Neural cell (in vitro differentiated cells): ENCODE results near the gene EFHD1. TPM values are rescaled to one million over a fixed set of nuclear protein-coding genes. Genes with fewer than 3 reads are reported as not detected.

ENCODE experiments used
- H2AFZ ChIP-seq: fragments of 200-600, 300-800 bp; sonication (generic), shearing (Covaris generic); 2 replicates; pipeline ENCODE4 v1.6.0; 2014; ENCODE audit warnings: low read depth, mild to moderate bottlenecking, antibody characterized with exemption, low read length, moderate library complexity
- H3F3A ChIP-seq: fragments of 200-600 bp; shearing (Covaris generic); 2 replicates; pipeline ENCODE4 v1.6.1; 2016; ENCODE audit warnings: mild to moderate bottlenecking, moderate library complexity, mixed read lengths, antibody characterized with exemption, low read length; ENCODE audit not compliant: insufficient read depth, poor library complexity, severe bottlenecking
- H3K27ac ChIP-seq: fragments of 200-600, 300-800 bp; sonication (generic), shearing (Covaris generic); 2 replicates; pipeline ENCODE4 v1.5.1; 2014; ENCODE audit warnings: mild to moderate bottlenecking, low read length, moderate library complexity
- H3K27me3 ChIP-seq: fragments of 300-800, 200-600 bp; sonication (generic), shearing (Covaris generic); 2 replicates; pipeline ENCODE4 v1.6.0; 2014; ENCODE audit warnings: mild to moderate bottlenecking, low read depth, low read length, moderate library complexity; ENCODE audit not compliant: insufficient read depth
- H3K36me3 ChIP-seq: fragments of 300-800, 200-600 bp; sonication (generic), shearing (Covaris generic); 2 replicates; pipeline ENCODE4 v1.5.1; 2014; ENCODE audit warnings: mild to moderate bottlenecking, antibody characterized with exemption, low read length, moderate library complexity; ENCODE audit not compliant: insufficient read depth
- H3K4me2 ChIP-seq: fragments of 300-800, 200-600 bp; sonication (generic), shearing (Covaris generic); 2 replicates; pipeline ENCODE4 v1.6.0; 2014; ENCODE audit warnings: mild to moderate bottlenecking, low read length
- H3K4me3 ChIP-seq: fragments of 300-800, 200-600 bp; sonication (generic), shearing (Covaris generic); 2 replicates; pipeline ENCODE4 v1.5.1; 2014; ENCODE audit warnings: mild to moderate bottlenecking, low read length, moderate library complexity
- H3K79me2 ChIP-seq: fragments of 200-600 bp; shearing (Covaris generic); replicated peaks from 2 replicates; pipeline ENCODE4 v1.6.0; 2014; ENCODE audit warnings: mild to moderate bottlenecking, low read length, moderate library complexity; ENCODE audit not compliant: insufficient read depth
- H3K9ac ChIP-seq: fragments of 300-800, 200-600 bp; sonication (generic), shearing (Covaris generic); 2 replicates; pipeline ENCODE4 v1.6.1; 2016; ENCODE audit warnings: mild to moderate bottlenecking, low read length, mixed read lengths
- H3K9me2 ChIP-seq: fragments of 200-600 bp; shearing (Covaris generic); 2 replicates; pipeline ENCODE4 v1.6.1; 2016; ENCODE audit warnings: mild to moderate bottlenecking, low read length, mixed read lengths; ENCODE audit not compliant: insufficient read depth
- H3K9me3 ChIP-seq: fragments of 200-600, 300-800 bp; sonication (generic), shearing (Covaris generic); 2 replicates; pipeline ENCODE4 v1.6.1; 2016; ENCODE audit warnings: mild to moderate bottlenecking, mixed run types, low read length, moderate library complexity, mixed read lengths
- H4K20me1 ChIP-seq: fragments of 200-600 bp; shearing (Covaris generic); 2 replicates; pipeline ENCODE4 v1.6.1; 2016; ENCODE audit warnings: mild to moderate bottlenecking, mixed run types; ENCODE audit not compliant: insufficient read depth
- EP300 ChIP-seq: fragments of 450-650 bp; conservative IDR thresholded peaks from 2 replicates; pipeline ENCODE4 v1.6.1; 2014; ENCODE audit warnings: antibody characterized with exemption, mild to moderate bottlenecking, moderate library complexity; ENCODE audit not compliant: poor library complexity, severe bottlenecking
- EZH2 ChIP-seq: fragments of 200-600, 300-800 bp; shearing (Covaris generic), sonication (generic); IDR thresholded peaks from 2 replicates; pipeline ENCODE4 v1.6.1; 2014; ENCODE audit warnings: antibody characterized with exemption, low read length, borderline replicate concordance, mild to moderate bottlenecking; ENCODE audit not compliant: insufficient read depth, poor library complexity, severe bottlenecking
- MXI1 ChIP-seq: fragments of 450-650 bp; conservative IDR thresholded peaks from 2 replicates; pipeline ENCODE4 v1.6.1; 2014; ENCODE audit warnings: antibody characterized with exemption, mild to moderate bottlenecking; ENCODE audit not compliant: poor library complexity, severe bottlenecking
- POLR2AphosphoS5 ChIP-seq: IDR thresholded peaks from 2 replicates; pipeline ENCODE4 v1.6.1; 2012
- RAD21 ChIP-seq: fragments of 450-650 bp; conservative IDR thresholded peaks from 2 replicates; pipeline ENCODE4 v1.6.1; 2014; ENCODE audit warnings: antibody characterized with exemption, mild to moderate bottlenecking, moderate library complexity
- SMC3 ChIP-seq: fragments of 450-650 bp; conservative IDR thresholded peaks from 2 replicates; pipeline ENCODE4 v1.6.1; 2014; ENCODE audit warnings: antibody characterized with exemption, mild to moderate bottlenecking, moderate library complexity; ENCODE audit not compliant: poor library complexity
- TAF1 ChIP-seq: IDR thresholded peaks from 2 replicates; pipeline ENCODE4 v1.6.1; 2012; ENCODE audit warnings: low read depth
- polyA plus RNA-seq: library from polyadenylated mRNA; depleted of rRNA; stranded (reverse); fragments of >200 nt; gene quantifications from 2 replicates; pipeline ENCODE4 v1.2.3, GENCODE V29; 2014
- TF ChIP-seq, protein P1 (sequence below): fragments of 450-650 bp; IDR thresholded peaks from 2 replicates; pipeline ENCODE4 v1.5.1; 2014; ENCODE audit warnings: antibody characterized with exemption, mild to moderate bottlenecking, moderate library complexity; ENCODE audit not compliant: poor library complexity, severe bottlenecking
- TF ChIP-seq, protein P2 (sequence below): IDR thresholded peaks from 2 replicates; pipeline ENCODE4 v1.6.1; 2012; ENCODE audit warnings: borderline replicate concordance

Gene EFHD1
- polyA plus RNA-seq, 1 donor from 2014 or later: not detected

DNA sequence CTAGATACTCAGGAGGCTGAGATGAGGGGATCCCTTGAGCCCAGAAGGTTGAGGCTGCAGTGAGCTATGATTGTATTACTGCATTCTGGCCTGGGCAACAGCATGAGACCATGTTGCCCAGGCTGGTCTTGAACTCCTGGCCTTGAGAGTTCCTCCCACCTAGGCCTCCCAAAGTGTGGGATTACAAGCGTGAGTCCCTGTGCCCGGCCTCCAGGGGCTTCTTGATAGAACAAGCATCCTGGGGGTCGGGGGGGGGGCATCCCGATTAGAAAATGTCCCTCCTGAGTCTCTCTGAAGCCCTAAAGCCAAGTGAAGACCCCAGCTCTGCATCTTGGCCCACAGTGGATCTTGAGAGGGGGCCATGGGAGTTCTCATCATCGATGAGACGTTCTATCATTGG, 22.3 kb upstream of the EFHD1 start:
- no peaks in the 10 kb centered on the region for H3K36me3 ChIP-seq
- H3K79me2 ChIP-seq: no peaks in the 10 kb centered on the region
- no peaks in the 10 kb centered on the region for H3F3A ChIP-seq
- no peak overlapping the region for H3K27ac ChIP-seq
- no peaks in the 10 kb centered on the region for H3K9me2 ChIP-seq
- TF ChIP-seq MXI1 (no peak), RAD21 (no peak), TAF1 (no peak), POLR2AphosphoS5 (no peak), SMC3 (no peak), EP300 (no peak), EZH2 (no peak)
- TF ChIP-seq, protein P1, sequence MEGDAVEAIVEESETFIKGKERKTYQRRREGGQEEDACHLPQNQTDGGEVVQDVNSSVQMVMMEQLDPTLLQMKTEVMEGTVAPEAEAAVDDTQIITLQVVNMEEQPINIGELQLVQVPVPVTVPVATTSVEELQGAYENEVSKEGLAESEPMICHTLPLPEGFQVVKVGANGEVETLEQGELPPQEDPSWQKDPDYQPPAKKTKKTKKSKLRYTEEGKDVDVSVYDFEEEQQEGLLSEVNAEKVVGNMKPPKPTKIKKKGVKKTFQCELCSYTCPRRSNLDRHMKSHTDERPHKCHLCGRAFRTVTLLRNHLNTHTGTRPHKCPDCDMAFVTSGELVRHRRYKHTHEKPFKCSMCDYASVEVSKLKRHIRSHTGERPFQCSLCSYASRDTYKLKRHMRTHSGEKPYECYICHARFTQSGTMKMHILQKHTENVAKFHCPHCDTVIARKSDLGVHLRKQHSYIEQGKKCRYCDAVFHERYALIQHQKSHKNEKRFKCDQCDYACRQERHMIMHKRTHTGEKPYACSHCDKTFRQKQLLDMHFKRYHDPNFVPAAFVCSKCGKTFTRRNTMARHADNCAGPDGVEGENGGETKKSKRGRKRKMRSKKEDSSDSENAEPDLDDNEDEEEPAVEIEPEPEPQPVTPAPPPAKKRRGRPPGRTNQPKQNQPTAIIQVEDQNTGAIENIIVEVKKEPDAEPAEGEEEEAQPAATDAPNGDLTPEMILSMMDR: no peak
- TF ChIP-seq, protein P2, sequence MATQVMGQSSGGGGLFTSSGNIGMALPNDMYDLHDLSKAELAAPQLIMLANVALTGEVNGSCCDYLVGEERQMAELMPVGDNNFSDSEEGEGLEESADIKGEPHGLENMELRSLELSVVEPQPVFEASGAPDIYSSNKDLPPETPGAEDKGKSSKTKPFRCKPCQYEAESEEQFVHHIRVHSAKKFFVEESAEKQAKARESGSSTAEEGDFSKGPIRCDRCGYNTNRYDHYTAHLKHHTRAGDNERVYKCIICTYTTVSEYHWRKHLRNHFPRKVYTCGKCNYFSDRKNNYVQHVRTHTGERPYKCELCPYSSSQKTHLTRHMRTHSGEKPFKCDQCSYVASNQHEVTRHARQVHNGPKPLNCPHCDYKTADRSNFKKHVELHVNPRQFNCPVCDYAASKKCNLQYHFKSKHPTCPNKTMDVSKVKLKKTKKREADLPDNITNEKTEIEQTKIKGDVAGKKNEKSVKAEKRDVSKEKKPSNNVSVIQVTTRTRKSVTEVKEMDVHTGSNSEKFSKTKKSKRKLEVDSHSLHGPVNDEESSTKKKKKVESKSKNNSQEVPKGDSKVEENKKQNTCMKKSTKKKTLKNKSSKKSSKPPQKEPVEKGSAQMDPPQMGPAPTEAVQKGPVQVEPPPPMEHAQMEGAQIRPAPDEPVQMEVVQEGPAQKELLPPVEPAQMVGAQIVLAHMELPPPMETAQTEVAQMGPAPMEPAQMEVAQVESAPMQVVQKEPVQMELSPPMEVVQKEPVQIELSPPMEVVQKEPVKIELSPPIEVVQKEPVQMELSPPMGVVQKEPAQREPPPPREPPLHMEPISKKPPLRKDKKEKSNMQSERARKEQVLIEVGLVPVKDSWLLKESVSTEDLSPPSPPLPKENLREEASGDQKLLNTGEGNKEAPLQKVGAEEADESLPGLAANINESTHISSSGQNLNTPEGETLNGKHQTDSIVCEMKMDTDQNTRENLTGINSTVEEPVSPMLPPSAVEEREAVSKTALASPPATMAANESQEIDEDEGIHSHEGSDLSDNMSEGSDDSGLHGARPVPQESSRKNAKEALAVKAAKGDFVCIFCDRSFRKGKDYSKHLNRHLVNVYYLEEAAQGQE: no peak
- H3K9ac ChIP-seq: no peak overlapping the region
- no peaks in the 10 kb centered on the region for H4K20me1 ChIP-seq
- no peaks in the 10 kb centered on the region for H3K9me3 ChIP-seq
- H2AFZ ChIP-seq: no peak overlapping the region
- H3K27me3 ChIP-seq: no peaks in the 10 kb centered on the region
- no peak overlapping the region for H3K4me3 ChIP-seq
- H3K4me2 ChIP-seq: no peak overlapping the region

DNA sequence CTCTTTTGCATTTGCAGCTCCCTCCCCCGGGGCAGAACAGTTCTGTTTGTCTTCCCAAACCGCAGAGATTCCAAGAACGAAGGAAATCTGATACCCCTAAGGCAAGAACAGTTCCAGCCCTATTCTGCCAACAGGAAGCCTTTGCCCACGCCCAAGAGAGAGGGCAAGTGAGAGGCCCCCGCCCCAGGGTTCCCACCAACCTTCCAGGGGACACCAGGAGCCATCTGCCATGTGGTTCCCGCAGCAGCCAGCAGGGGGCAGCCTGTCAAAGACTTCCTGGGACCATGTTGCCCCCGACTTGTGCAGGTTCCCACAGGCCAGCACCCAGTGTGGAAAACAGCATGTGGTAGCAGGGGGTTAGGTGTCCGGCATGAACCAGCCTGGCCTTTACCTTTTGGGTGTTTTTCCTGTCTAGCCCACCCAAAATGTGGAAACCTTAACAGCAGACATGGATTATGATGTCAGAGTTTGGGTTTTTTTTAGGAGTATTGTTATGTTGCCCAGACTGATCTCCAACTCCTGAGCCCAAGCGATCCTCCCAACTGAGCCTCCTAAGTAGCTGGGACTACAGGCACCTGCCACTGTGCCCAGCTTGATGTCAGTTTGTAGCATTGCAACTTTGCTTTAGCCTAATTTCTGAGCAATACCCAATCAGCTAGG, 21.7 kb upstream of the EFHD1 start:
- no peak overlapping the region for H3K9ac ChIP-seq
- no peaks in the 10 kb centered on the region for H3K9me2 ChIP-seq
- H3K27me3 ChIP-seq: no peaks in the 10 kb centered on the region
- H3K79me2 ChIP-seq: no peaks in the 10 kb centered on the region
- no peak overlapping the region for H3K27ac ChIP-seq
- no peak overlapping the region for H3K4me3 ChIP-seq
- no peaks in the 10 kb centered on the region for H3K9me3 ChIP-seq
- H3F3A ChIP-seq: no peaks in the 10 kb centered on the region
- H2AFZ ChIP-seq: no peak overlapping the region
- TF ChIP-seq, protein P1: peak; percentile 42
- no peak for TF ChIP-seq POLR2AphosphoS5
- no peaks in the 10 kb centered on the region for H3K36me3 ChIP-seq
- H3K4me2 ChIP-seq: no peak overlapping the region
- no peaks in the 10 kb centered on the region for H4K20me1 ChIP-seq
